GM12872 (cell line): ENCODE results near the gene BIRC2.

Experiments
- CTCF ChIP-seq: IDR thresholded peaks from 3 replicates; pipeline ENCODE4 v1.5.1; 2011; ENCODE audit warnings: low read depth, mild to moderate bottlenecking, low read length, moderate library complexity; ENCODE audit not compliant: insufficient read depth

BIRC2 gene

GRCh38 chr11:102364991-102365390 lies 18.0 kb downstream of the BIRC2 start:
- TF ChIP-seq CTCF, result no peak

GRCh38 chr11:102367364-102367763 lies 20.4 kb downstream of the BIRC2 start:
- no peak for TF ChIP-seq CTCF

- TF ChIP-seq CTCF, result no peak
Observed at GRCh38 chr11:102368472-102368871, 21.5 kb downstream of the BIRC2 start.

- no peak for TF ChIP-seq CTCF
Observed at GRCh38 chr11:102375720-102376399, 28.8 kb downstream of the BIRC2 start.

- no peak for TF ChIP-seq CTCF
Observed at GRCh38 chr11:102377891-102378290, 30.9 kb downstream of the BIRC2 start.

GRCh38 chr11:102378818-102379217 lies 31.8 kb downstream of the BIRC2 start:
- TF ChIP-seq CTCF, result no peak

- TF ChIP-seq CTCF, result no peak
Observed at GRCh38 chr11:102382384-102382783, 35.4 kb downstream of the BIRC2 start.

- no peak for TF ChIP-seq CTCF
Observed at GRCh38 chr11:102383839-102384238, 36.8 kb downstream of the BIRC2 start.
